Cardiac fibroblast (primary cell): ENCODE data around the gene P2RX1.

Experiments used
- DNase-seq, 2 donors: peaks; one replicate each; pipeline versions ENCODE4 v3.0.0 to v3.0.0-alpha.2; 2010; ENCODE audit warnings: low read depth in 2 of 2
- H3K4me3 ChIP-seq, 2 donors: replicated peaks in 1 of 2; 1 replicate in 1 of 2; 2 replicates in 1 of 2; pipeline ENCODE4 v1.5.1; 2011; ENCODE audit warnings: low read depth in 2 of 2, low read length in 2 of 2, mild to moderate bottlenecking in 2 of 2, moderate library complexity in 1 of 2
- TF ChIP-seq, protein P1 (sequence below): IDR thresholded peaks from one replicate; pipeline ENCODE4 v1.5.1; 2011; ENCODE audit warnings: low read depth, mild to moderate bottlenecking, low read length, inconsistent platforms

Gene P2RX1

GRCh38 chr17:3851461-3852100, 64.7 kb downstream of the P2RX1 start:
- TF ChIP-seq, protein P1, sequence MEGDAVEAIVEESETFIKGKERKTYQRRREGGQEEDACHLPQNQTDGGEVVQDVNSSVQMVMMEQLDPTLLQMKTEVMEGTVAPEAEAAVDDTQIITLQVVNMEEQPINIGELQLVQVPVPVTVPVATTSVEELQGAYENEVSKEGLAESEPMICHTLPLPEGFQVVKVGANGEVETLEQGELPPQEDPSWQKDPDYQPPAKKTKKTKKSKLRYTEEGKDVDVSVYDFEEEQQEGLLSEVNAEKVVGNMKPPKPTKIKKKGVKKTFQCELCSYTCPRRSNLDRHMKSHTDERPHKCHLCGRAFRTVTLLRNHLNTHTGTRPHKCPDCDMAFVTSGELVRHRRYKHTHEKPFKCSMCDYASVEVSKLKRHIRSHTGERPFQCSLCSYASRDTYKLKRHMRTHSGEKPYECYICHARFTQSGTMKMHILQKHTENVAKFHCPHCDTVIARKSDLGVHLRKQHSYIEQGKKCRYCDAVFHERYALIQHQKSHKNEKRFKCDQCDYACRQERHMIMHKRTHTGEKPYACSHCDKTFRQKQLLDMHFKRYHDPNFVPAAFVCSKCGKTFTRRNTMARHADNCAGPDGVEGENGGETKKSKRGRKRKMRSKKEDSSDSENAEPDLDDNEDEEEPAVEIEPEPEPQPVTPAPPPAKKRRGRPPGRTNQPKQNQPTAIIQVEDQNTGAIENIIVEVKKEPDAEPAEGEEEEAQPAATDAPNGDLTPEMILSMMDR = no peak
- no peak for DNase-seq
- H3K4me3 ChIP-seq = no peak overlapping the region

DNA sequence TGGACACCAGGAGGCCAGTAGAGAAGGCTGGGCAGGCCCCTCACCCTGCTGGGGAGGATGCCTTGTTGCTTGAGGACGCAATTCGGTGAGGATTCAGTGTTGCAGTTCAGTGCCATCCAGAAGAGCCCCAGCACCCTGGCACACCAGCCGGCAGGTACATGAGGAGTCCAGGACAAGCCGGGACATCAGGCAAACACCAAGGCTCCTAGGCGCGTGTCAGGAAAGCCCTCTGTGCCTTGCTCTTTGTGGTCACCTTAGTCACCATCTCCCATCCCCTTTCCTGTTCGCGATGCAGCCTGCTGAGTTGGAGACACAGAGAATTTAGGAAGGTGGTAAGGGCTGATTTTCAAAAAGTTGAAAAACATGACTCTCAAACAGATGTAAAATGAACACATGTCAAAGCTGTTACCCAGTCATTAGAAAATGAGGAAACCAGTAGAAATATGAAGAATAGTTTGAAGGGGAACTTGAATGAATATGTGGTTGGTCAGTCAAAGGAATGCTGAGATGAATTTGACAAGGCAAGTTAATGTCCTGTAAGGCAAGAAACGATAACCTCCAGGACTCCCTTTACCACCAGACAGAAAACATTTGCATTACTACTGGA, 67.9 kb downstream of the P2RX1 start:
- no peak overlapping the region for H3K4me3 ChIP-seq
- TF ChIP-seq, protein P1 = no peak
- DNase-seq = no peak

DNA sequence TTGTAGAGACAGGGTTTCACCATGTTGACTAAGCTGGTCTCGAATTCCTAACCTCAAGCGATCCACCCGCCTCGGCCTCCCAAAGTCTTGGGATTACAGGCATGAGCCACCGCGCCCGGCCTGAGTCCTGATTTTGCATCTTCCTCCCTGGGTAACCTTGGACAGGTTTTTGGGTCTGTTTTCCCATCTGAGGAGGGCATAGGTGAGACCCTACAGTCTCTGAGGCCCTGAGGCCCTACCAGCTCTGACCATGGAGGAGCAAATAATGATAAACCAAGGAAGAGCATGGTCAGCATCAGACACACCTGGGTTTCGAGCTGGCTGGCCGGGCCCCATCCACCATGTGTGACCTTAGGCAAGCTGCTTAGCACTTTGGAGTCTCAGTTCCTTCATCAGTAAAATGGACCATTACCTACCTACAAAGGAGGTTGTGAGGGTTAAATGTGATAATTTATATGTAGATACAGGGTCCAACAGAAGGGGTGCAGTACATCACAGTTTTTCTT, 69.0 kb downstream of the P2RX1 start:
- no peak for DNase-seq
- H3K4me3 ChIP-seq = no peak overlapping the region
- TF ChIP-seq, protein P1 = no peak
